IMR-90 (cell line): Measurements from ENCODE around the gene CTNND2. TPM values are rescaled to one million over a fixed set of nuclear protein-coding genes. Genes with fewer than 3 reads are reported as not detected.

ENCODE experiments used
- ATAC-seq: fragments of 200-7000 bp; cut with Tn5 transposase; 2 replicates; pipeline ENCODE4 v1.9.1; 2020; ENCODE audit warnings: low read depth, mild to moderate bottlenecking, moderate library complexity
- BruUV-seq: library from RNA; stranded (reverse); fragments of 400-500 nt; replicated peaks from 2 replicates; lab custom pipeline; 2021; lab: Mats Ljungman, UMichigan
- CTCF ChIA-PET: fragments of 300-600 bp; formaldehyde crosslinking; extraction: SDS; loops from one replicate; lab custom pipeline; 2021; ENCODE audit warnings: antibody characterized with exemption; lab: Yijun Ruan, JAX
- POLR2A ChIA-PET: fragments of 300-600 bp; sonication (Branson Sonifier 250); formaldehyde crosslinking; loops from one replicate; lab custom pipeline; 2022; ENCODE audit warnings: antibody characterized with exemption; ENCODE audit not compliant: unreplicated experiment; lab: Charles Lee
- DNase-seq: peaks from one replicate; pipeline ENCODE4 v3.0.0; 2013
- H2AFZ ChIP-seq: replicated peaks from 2 replicates; pipeline ENCODE3; 2013; ENCODE audit warnings: low read length, mild to moderate bottlenecking; ENCODE audit not compliant: poor library complexity
- H2AK5ac ChIP-seq: 2 replicates; pipeline ENCODE4 v1.6.1; 2013; ENCODE audit warnings: low read depth, low read length, inconsistent platforms
- H2AK9ac ChIP-seq: replicated peaks from 2 replicates; pipeline ENCODE3; 2013; ENCODE audit warnings: mild to moderate bottlenecking, low read depth, low read length, moderate library complexity; ENCODE audit not compliant: poor library complexity
- H2BK120ac ChIP-seq: 2 replicates; pipeline ENCODE4 v1.6.1; 2013; ENCODE audit warnings: low read depth, low read length, inconsistent platforms
- H2BK15ac ChIP-seq: 3 replicates; pipeline ENCODE4 v1.6.1; 2013; ENCODE audit warnings: low read depth, low read length, inconsistent platforms
- H2BK20ac ChIP-seq: 2 replicates; pipeline ENCODE4 v1.6.1; 2013; ENCODE audit warnings: low read depth, mild to moderate bottlenecking, inconsistent platforms, low read length, moderate library complexity
- H2BK5ac ChIP-seq: 2 replicates; pipeline ENCODE4 v1.6.1; 2013; ENCODE audit warnings: mild to moderate bottlenecking, low read depth, low read length, inconsistent platforms; ENCODE audit not compliant: poor library complexity, severe bottlenecking
- H3K14ac ChIP-seq: replicated peaks from 2 replicates; pipeline ENCODE4 v1.6.1; 2013; ENCODE audit warnings: low read depth, low read length, inconsistent platforms
- H3K18ac ChIP-seq: 2 replicates; pipeline ENCODE4 v1.6.1; 2013; ENCODE audit warnings: low read depth, low read length, control low read depth
- H3K23ac ChIP-seq: 2 replicates; pipeline ENCODE4 v1.6.1; 2013; ENCODE audit warnings: low read depth, low read length, inconsistent platforms
- H3K27ac ChIP-seq: 2 replicates; pipeline ENCODE4 v1.5.1; 2013; ENCODE audit warnings: mild to moderate bottlenecking, control low read depth, low read length; ENCODE audit not compliant: insufficient read depth
- H3K27me3 ChIP-seq: 2 replicates; pipeline ENCODE4 v1.6.1; 2013; ENCODE audit warnings: low read length; ENCODE audit not compliant: control insufficient read depth, insufficient read depth
- H3K36me3 ChIP-seq: 2 replicates; pipeline ENCODE4 v1.6.1; 2013; ENCODE audit warnings: low read length, mixed read lengths; ENCODE audit not compliant: control insufficient read depth, insufficient read depth
- H3K4ac ChIP-seq: 2 replicates; pipeline ENCODE4 v1.6.1; 2013; ENCODE audit warnings: low read depth, low read length, inconsistent platforms
- H3K4me1 ChIP-seq: 2 replicates; pipeline ENCODE4 v1.6.1; 2013; ENCODE audit warnings: low read length, mixed read lengths; ENCODE audit not compliant: control insufficient read depth, insufficient read depth
- H3K4me2 ChIP-seq: 2 replicates; pipeline ENCODE4 v1.6.1; 2013; ENCODE audit warnings: low read depth, mild to moderate bottlenecking, control low read depth, low read length, moderate library complexity
- H3K4me3 ChIP-seq: 2 replicates; pipeline ENCODE4 v1.5.1; 2013; ENCODE audit warnings: low read depth, mild to moderate bottlenecking, control low read depth, low read length, moderate library complexity; ENCODE audit not compliant: insufficient read depth
- H3K56ac ChIP-seq: 2 replicates; pipeline ENCODE4 v1.6.1; 2013; ENCODE audit warnings: low read length, inconsistent platforms; ENCODE audit not compliant: insufficient read depth; ENCODE audit errors: extremely low read depth
- H3K79me1 ChIP-seq, 2 experiments: 2 replicates each; pipeline ENCODE4 v1.6.1; 2013; ENCODE audit warnings: low read length in 2 of 2, inconsistent platforms in 1 of 2, low read depth in 1 of 2
- H3K9ac ChIP-seq: 2 replicates; pipeline ENCODE4 v1.6.1; 2013; ENCODE audit warnings: low read depth, low read length, control low read depth
- H3K9me1 ChIP-seq: 2 replicates; pipeline ENCODE4 v1.6.1; 2013; ENCODE audit warnings: low read length, inconsistent platforms; ENCODE audit not compliant: insufficient read depth
- H3K9me3 ChIP-seq: 2 replicates; pipeline ENCODE4 v1.6.1; 2013; ENCODE audit warnings: low read length; ENCODE audit not compliant: control insufficient read depth, insufficient read depth
- H4K20me1 ChIP-seq: 2 replicates; pipeline ENCODE4 v1.6.1; 2013; ENCODE audit warnings: low read length, inconsistent platforms; ENCODE audit not compliant: insufficient read depth
- H4K5ac ChIP-seq: 2 replicates; pipeline ENCODE4 v1.6.1; 2013; ENCODE audit warnings: mild to moderate bottlenecking, low read depth, low read length, control low read depth
- H4K8ac ChIP-seq, 2 experiments: 2 replicates each; pipeline ENCODE4 v1.6.1; 2013; ENCODE audit warnings: low read depth in 2 of 2, low read length in 2 of 2, control low read depth in 1 of 2, inconsistent platforms in 1 of 2
- H4K91ac ChIP-seq: 2 replicates; pipeline ENCODE4 v1.6.1; 2013; ENCODE audit warnings: low read depth, low read length, inconsistent platforms; ENCODE audit not compliant: insufficient read depth
- BHLHE40 ChIP-seq: fragments of 150-350 bp; IDR thresholded peaks from 2 replicates; pipeline ENCODE4 v1.6.1; 2016; ENCODE audit warnings: mild to moderate bottlenecking, low read depth, low read length
- CEBPB ChIP-seq: IDR thresholded peaks from 2 replicates; pipeline ENCODE4 v1.6.1; 2012; ENCODE audit warnings: low read depth, low read length, improper control_type of control experiment
- CHD1 ChIP-seq: IDR thresholded peaks from 2 replicates; pipeline ENCODE4 v1.6.1; 2012; ENCODE audit warnings: low read depth, low read length, improper control_type of control experiment
- FOS ChIP-seq: fragments of 150-350 bp; IDR thresholded peaks from 2 replicates; pipeline ENCODE4 v1.6.1; 2016; ENCODE audit warnings: low read depth, low read length
- MAFK ChIP-seq: IDR thresholded peaks from 2 replicates; pipeline ENCODE4 v1.6.1; 2012; ENCODE audit warnings: low read depth, low read length, improper control_type of control experiment
- MAZ ChIP-seq: IDR thresholded peaks from 2 replicates; pipeline ENCODE4 v1.6.1; 2012; ENCODE audit warnings: low read depth, mild to moderate bottlenecking, low read length, improper control_type of control experiment, moderate library complexity, borderline replicate concordance
- MXI1 ChIP-seq: IDR thresholded peaks from 2 replicates; pipeline ENCODE4 v1.6.1; 2012; ENCODE audit warnings: low read depth, mild to moderate bottlenecking, low read length, moderate library complexity, borderline replicate concordance
- NFE2L2 ChIP-seq: fragments of 150-350 bp; IDR thresholded peaks from 2 replicates; pipeline ENCODE4 v1.6.1; 2016; ENCODE audit warnings: low read depth, mild to moderate bottlenecking, low read length
- POLR2A ChIP-seq: IDR thresholded peaks from 2 replicates; pipeline ENCODE4 v1.6.1; 2012; ENCODE audit warnings: mild to moderate bottlenecking, low read depth, low read length
- RAD21 ChIP-seq: IDR thresholded peaks from 2 replicates; pipeline ENCODE4 v1.6.1; 2012; ENCODE audit warnings: low read length, improper control_type of control experiment
- RCOR1 ChIP-seq: IDR thresholded peaks from 2 replicates; pipeline ENCODE4 v1.6.1; 2012; ENCODE audit warnings: mild to moderate bottlenecking, low read length, improper control_type of control experiment; ENCODE audit not compliant: insufficient replicate concordance
- RFX5 ChIP-seq: IDR thresholded peaks from 2 replicates; pipeline ENCODE4 v1.8.0; 2012; ENCODE audit warnings: low read depth, mild to moderate bottlenecking, low read length, moderate library complexity
- SMC3 ChIP-seq: fragments of 150-350 bp; IDR thresholded peaks from 2 replicates; pipeline ENCODE4 v1.6.1; 2016; ENCODE audit warnings: low read depth, mild to moderate bottlenecking, antibody characterized with exemption, low read length, moderate library complexity
- WGBS, 2 experiments: methylation state at CpG; one replicate each; pipeline versions ENCODE4 v1.1.5 to v1.1.7; 2013; ENCODE audit warnings: missing lambda C conversion rate in 2 of 2; ENCODE audit not compliant: insufficient read length in 1 of 2; ENCODE audit errors: extremely low coverage in 2 of 2; 5-methylcytosine and 5-hydroxymethylcytosine counted together
- dilution Hi-C: fragments of 300-500 bp; cut with HindIII; formaldehyde crosslinking; loops from one replicate; pipeline ENCODE4 v1.14.3; 2018; ENCODE audit warnings: low sequenced_read_pairs; ENCODE audit not compliant: unreplicated experiment
- in situ Hi-C: fragments of 300-500 bp; cut with MboI; formaldehyde crosslinking; loops from 3 replicates; pipeline ENCODE4 v1.14.3; 2019; ENCODE audit warnings: low sequenced_read_pairs, inconsistent platforms, mixed read lengths
- intact Hi-C: fragments of 100-400 bp; cut with micrococcal nuclease; formaldehyde crosslinking; loops from 2 replicates; pipeline ENCODE4 v1.10.0; 2022
- polyA plus RNA-seq, 3 experiments: library from polyadenylated mRNA; depleted of rRNA; stranded (reverse); fragments of >200 nt; gene quantifications; 2 replicates each; pipeline ENCODE4 v1.2.3, GENCODE V29; 2012; ENCODE audit warnings: low replicate concordance in 1 of 3
- total RNA-seq: library from RNA; depleted of rRNA; stranded (reverse); fragments of >200 nt; gene quantifications from 2 replicates; pipeline ENCODE4 v1.2.3, GENCODE V29; 2012
- TF ChIP-seq, protein P1 (sequence below): conservative IDR thresholded peaks from 2 replicates; pipeline ENCODE4 v1.5.1; 2012; ENCODE audit warnings: mild to moderate bottlenecking, low read depth, low read length, improper control_type of control experiment
- TF ChIP-seq, protein P2 (sequence below): fragments of 150-350 bp; IDR thresholded peaks from 2 replicates; pipeline ENCODE4 v1.6.1; 2016; ENCODE audit warnings: low read depth, mild to moderate bottlenecking, low read length, moderate library complexity, borderline replicate concordance
- TF ChIP-seq, protein P3 (sequence below): fragments of 150-350 bp; IDR thresholded peaks from 2 replicates; pipeline ENCODE4 v1.6.1; 2017; ENCODE audit warnings: mild to moderate bottlenecking, antibody characterized with exemption, low read length, low read depth

The CTNND2 gene
- total and polyA plus RNA-seq, 2 of the 4 experiments (the other 2 are of a cell fraction), result not detected

DNA sequence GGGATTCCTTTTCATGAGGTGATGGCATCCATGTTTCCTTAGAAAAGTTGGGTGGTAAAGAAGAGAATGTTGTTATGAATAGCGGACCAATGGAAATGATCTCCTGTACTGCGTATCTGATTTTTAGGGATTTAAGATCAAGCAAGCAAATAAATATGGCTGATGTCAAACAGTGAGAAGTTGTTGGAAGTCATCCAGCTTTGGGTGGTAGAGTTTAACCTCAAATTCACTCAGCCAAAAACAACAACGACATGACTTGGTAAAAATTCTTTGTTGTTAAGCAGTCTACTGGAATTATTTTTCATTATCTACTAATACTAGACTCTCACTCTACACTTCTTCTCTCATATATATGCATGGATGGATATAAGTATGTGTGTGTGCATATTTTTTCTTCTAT is 426.5 kb downstream of the CTNND2 start:
- Histone ChIP-seq H3K4me1 (no peaks in the 10 kb centered on the region), H3K4ac (no peak overlapping the region), H4K8ac (no peak overlapping the region), H3K14ac (no peak overlapping the region), H3K4me2 (no peak overlapping the region), H3K56ac (no peak overlapping the region), H4K20me1 (no peaks in the 10 kb centered on the region), H2BK5ac (no peak overlapping the region), H3K9me1 (no peaks in the 10 kb centered on the region), H3K9ac (no peak overlapping the region), H2AK9ac (no peak overlapping the region), H3K9me3 (peaks cover 3% of the 10 kb centered on the region; the same call in 1 of the 2 replicates), H4K91ac (no peak overlapping the region), H3K27ac (no peak overlapping the region), H2BK120ac (no peak overlapping the region), H2AK5ac (no peak overlapping the region), H3K79me1 (no peaks in the 10 kb centered on the region), H2AFZ (no peak overlapping the region), H3K23ac (no peak overlapping the region), H3K18ac (no peak overlapping the region), H2BK20ac (no peak overlapping the region), H3K27me3 (no peaks in the 10 kb centered on the region), H3K4me3 (no peak overlapping the region), H4K5ac (no peak overlapping the region), H2BK15ac (no peak overlapping the region), H3K36me3 (no peaks in the 10 kb centered on the region)
- no peak for ATAC-seq
- no TSS peak for BruUV-seq
- ChIA-PET CTCF (no interaction called here), POLR2A (no interaction called here)
- in situ Hi-C loops, result no loop called here
- intact Hi-C loops, result no loop called here
- dilution Hi-C loops, result no loop called here
- no peak for TF ChIP-seq MAZ
- TF ChIP-seq CEBPB, result no peak
- TF ChIP-seq FOS, result no peak
- no peak for TF ChIP-seq RFX5
- no peak for TF ChIP-seq RAD21
- no peak for TF ChIP-seq BHLHE40
- no peak for TF ChIP-seq POLR2A
- TF ChIP-seq, protein P1, sequence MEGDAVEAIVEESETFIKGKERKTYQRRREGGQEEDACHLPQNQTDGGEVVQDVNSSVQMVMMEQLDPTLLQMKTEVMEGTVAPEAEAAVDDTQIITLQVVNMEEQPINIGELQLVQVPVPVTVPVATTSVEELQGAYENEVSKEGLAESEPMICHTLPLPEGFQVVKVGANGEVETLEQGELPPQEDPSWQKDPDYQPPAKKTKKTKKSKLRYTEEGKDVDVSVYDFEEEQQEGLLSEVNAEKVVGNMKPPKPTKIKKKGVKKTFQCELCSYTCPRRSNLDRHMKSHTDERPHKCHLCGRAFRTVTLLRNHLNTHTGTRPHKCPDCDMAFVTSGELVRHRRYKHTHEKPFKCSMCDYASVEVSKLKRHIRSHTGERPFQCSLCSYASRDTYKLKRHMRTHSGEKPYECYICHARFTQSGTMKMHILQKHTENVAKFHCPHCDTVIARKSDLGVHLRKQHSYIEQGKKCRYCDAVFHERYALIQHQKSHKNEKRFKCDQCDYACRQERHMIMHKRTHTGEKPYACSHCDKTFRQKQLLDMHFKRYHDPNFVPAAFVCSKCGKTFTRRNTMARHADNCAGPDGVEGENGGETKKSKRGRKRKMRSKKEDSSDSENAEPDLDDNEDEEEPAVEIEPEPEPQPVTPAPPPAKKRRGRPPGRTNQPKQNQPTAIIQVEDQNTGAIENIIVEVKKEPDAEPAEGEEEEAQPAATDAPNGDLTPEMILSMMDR, result no peak
- TF ChIP-seq MAFK, result no peak
- TF ChIP-seq RCOR1, result no peak
- no peak for TF ChIP-seq MXI1
- TF ChIP-seq, protein P2, sequence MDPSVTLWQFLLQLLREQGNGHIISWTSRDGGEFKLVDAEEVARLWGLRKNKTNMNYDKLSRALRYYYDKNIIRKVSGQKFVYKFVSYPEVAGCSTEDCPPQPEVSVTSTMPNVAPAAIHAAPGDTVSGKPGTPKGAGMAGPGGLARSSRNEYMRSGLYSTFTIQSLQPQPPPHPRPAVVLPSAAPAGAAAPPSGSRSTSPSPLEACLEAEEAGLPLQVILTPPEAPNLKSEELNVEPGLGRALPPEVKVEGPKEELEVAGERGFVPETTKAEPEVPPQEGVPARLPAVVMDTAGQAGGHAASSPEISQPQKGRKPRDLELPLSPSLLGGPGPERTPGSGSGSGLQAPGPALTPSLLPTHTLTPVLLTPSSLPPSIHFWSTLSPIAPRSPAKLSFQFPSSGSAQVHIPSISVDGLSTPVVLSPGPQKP, result no peak
- TF ChIP-seq SMC3, result no peak
- TF ChIP-seq, protein P3, sequence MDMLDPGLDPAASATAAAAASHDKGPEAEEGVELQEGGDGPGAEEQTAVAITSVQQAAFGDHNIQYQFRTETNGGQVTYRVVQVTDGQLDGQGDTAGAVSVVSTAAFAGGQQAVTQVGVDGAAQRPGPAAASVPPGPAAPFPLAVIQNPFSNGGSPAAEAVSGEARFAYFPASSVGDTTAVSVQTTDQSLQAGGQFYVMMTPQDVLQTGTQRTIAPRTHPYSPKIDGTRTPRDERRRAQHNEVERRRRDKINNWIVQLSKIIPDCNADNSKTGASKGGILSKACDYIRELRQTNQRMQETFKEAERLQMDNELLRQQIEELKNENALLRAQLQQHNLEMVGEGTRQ, result no peak
- TF ChIP-seq CHD1, result no peak
- no peak for TF ChIP-seq NFE2L2
- no peak for DNase-seq
- WGBS, 2 experiments, result 90% methylated on average over 2 of the region's 3 CpGs; no CpG with 5 or more reads in 1 of the 2 experiments
